K562 (cell line): ENCODE results near the gene TRAPPC4. TPM values are rescaled to one million over a fixed set of nuclear protein-coding genes. Genes with fewer than 3 reads are reported as not detected.

ENCODE experiments used
- ADNP ChIP-seq: fragments of 200-800 bp; sonication (Bioruptor generic); IDR thresholded peaks from 2 replicates; pipeline ENCODE4 v1.6.1; 2016; ENCODE audit warnings: missing genetic modification characterization, missing compliant biosample characterization
- CEBPZ ChIP-seq: fragments of 150-350 bp; IDR thresholded peaks from 2 replicates; pipeline ENCODE4 v1.6.1; 2014; ENCODE audit warnings: low read depth, mild to moderate bottlenecking, low read length, borderline replicate concordance
- DEAF1 ChIP-seq: fragments of 450-650 bp; formaldehyde crosslinking; IDR thresholded peaks from 2 replicates; pipeline ENCODE4 v1.4.0; 2020; ENCODE audit warnings: mild to moderate bottlenecking, moderate library complexity
- EHMT2 ChIP-seq: fragments of 450-650 bp; IDR thresholded peaks from 2 replicates; pipeline ENCODE4 v1.6.1; 2018; ENCODE audit warnings: antibody characterized with exemption
- FOXK1 ChIP-seq: sonication (generic); formaldehyde crosslinking; IDR thresholded peaks from 2 replicates; pipeline ENCODE4 v1.8.0; 2022; ENCODE audit warnings: missing genetic modification reagents, mild to moderate bottlenecking, borderline replicate concordance
- HCFC1 ChIP-seq: IDR thresholded peaks from 2 replicates; pipeline ENCODE4 v1.6.1; 2012; ENCODE audit warnings: low read depth, low read length, improper control_type of control experiment
- HMG20B ChIP-seq: fragments of 250-450 bp; sonication (Bioruptor Pico); IDR thresholded peaks from 2 replicates; pipeline ENCODE4 v1.5.0; 2021; ENCODE audit warnings: mild to moderate bottlenecking
- ILF3 ChIP-seq: fragments of 450-650 bp; IDR thresholded peaks from 2 replicates; pipeline ENCODE4 v1.6.1; 2018; ENCODE audit warnings: antibody characterized with exemption, mild to moderate bottlenecking, moderate library complexity, borderline replicate concordance
- JUND ChIP-seq, 2 experiments: IDR thresholded peaks; 2 replicates in 1 of 2; 3 replicates in 1 of 2; pipeline ENCODE4 v1.6.1; 2011; ENCODE audit warnings: borderline replicate concordance in 2 of 2, low read depth in 2 of 2, low read length in 2 of 2, improper control_type of control experiment in 1 of 2, missing biosample characterization in 1 of 2, missing genetic modification characterization in 1 of 2, missing genetic modification reagents in 1 of 2
- KDM1A ChIP-seq, 2 experiments: fragments of 450-650 bp; IDR thresholded peaks; 2 replicates each; pipeline ENCODE4 v1.6.1; 2016; ENCODE audit warnings: mild to moderate bottlenecking in 2 of 2
- KHSRP ChIP-seq: fragments of 450-650 bp; IDR thresholded peaks from 2 replicates; pipeline ENCODE4 v1.6.1; 2017
- MAFG ChIP-seq: fragments of 450-650 bp; conservative IDR thresholded peaks from 2 replicates; pipeline ENCODE4 v1.6.1; 2016; ENCODE audit warnings: missing genetic modification characterization, missing compliant biosample characterization
- NCOA2 ChIP-seq, 2 experiments: fragments of 450-650 bp; IDR thresholded peaks; 2 replicates each; pipeline ENCODE4 v1.6.1; 2018; ENCODE audit warnings: mild to moderate bottlenecking in 2 of 2, moderate library complexity in 1 of 2; ENCODE audit not compliant: partially characterized antibody in 2 of 2
- PHTF2 ChIP-seq: fragments of 250-450 bp; sonication (Bioruptor Pico); IDR thresholded peaks from 2 replicates; pipeline ENCODE4 v1.5.0; 2021; ENCODE audit warnings: mild to moderate bottlenecking
- RFX1 ChIP-seq: fragments of 450-650 bp; IDR thresholded peaks from 2 replicates; pipeline ENCODE4 v1.6.1; 2016; ENCODE audit warnings: mild to moderate bottlenecking, moderate library complexity
- TAF7 ChIP-seq: fragments of 450-650 bp; IDR thresholded peaks from 2 replicates; pipeline ENCODE4 v1.6.1; 2016; ENCODE audit warnings: missing genetic modification characterization, missing compliant biosample characterization
- TBP ChIP-seq: optimal IDR thresholded peaks from 2 replicates; pipeline ENCODE3; 2011; ENCODE audit warnings: low read depth, low read length, improper control_type of control experiment
- TEAD2 ChIP-seq: fragments of 450-650 bp; IDR thresholded peaks from 2 replicates; pipeline ENCODE4 v1.6.1; 2016; ENCODE audit warnings: missing genetic modification characterization, control low read depth, missing compliant biosample characterization
- TRIM28 ChIP-seq: fragments of 450-650 bp; IDR thresholded peaks from 2 replicates; pipeline ENCODE4 v1.6.1; 2017
- ZBTB8A ChIP-seq: fragments of 450-650 bp; IDR thresholded peaks from 2 replicates; pipeline ENCODE4 v1.6.1; 2018; ENCODE audit warnings: mild to moderate bottlenecking, moderate library complexity; ENCODE audit not compliant: partially characterized antibody
- ZNF143 ChIP-seq: sonication (generic); formaldehyde crosslinking; IDR thresholded peaks from 2 replicates; pipeline ENCODE4 v1.9.0; 2022; ENCODE audit warnings: mild to moderate bottlenecking, missing genetic modification reagents
- ZNF354B ChIP-seq: fragments of 250-450 bp; sonication (Bioruptor Pico); IDR thresholded peaks from 2 replicates; pipeline ENCODE4 v1.4.0; 2020
- ZNF696 ChIP-seq: fragments of 250-450 bp; sonication (Bioruptor Pico); conservative IDR thresholded peaks from 2 replicates; pipeline ENCODE4 v1.4.0; 2020; ENCODE audit warnings: mild to moderate bottlenecking, moderate library complexity
- ZNF76 ChIP-seq: fragments of 250-450 bp; sonication (Bioruptor Pico); IDR thresholded peaks from 2 replicates; pipeline ENCODE4 v1.4.0; 2020; ENCODE audit warnings: mild to moderate bottlenecking, moderate library complexity, borderline replicate concordance
- polyA plus RNA-seq, 8 experiments: library from polyadenylated mRNA; depleted of rRNA in 4 of 8; stranded (reverse) in 5 of 8; unstranded in 3 of 8; fragments of >200 nt; fragmentation: Nextera tagmentation in 2 of 8; fragmentation: Illumina TruSeq in 1 of 8; extraction: Ambion mirVana in 2 of 8; extraction: Trizol in 1 of 8; gene quantifications; 2 replicates each; pipeline versions ENCODE4 v1.2.1 to v1.2.3, GENCODE V29; 2011 to 2014; ENCODE audit warnings: inconsistent platforms in 1 of 8, missing spikeins in 1 of 8
- total RNA-seq, 7 experiments: library from RNA; depleted of rRNA in 6 of 7; stranded (reverse); fragments of >200 nt in 6 of 7; fragmentation: Illumina TruSeq in 2 of 7; extraction: Trizol in 2 of 7; gene quantifications; 2 replicates each; pipeline versions ENCODE4 v1.2.1 to v1.2.3, GENCODE V29; 2011 to 2021; ENCODE audit warnings: low replicate concordance in 1 of 7
- TF ChIP-seq, protein P1 (sequence below): fragments of 450-650 bp; IDR thresholded peaks from 2 replicates; pipeline ENCODE4 v1.7.0; 2016; ENCODE audit warnings: borderline replicate concordance

TRAPPC4 gene
- total and polyA plus RNA-seq, 9 of the 15 experiments (the other 6 are each of a cell fraction or from before 2014, with no cell fraction given): 121 to 524 (median 142) TPM

- TF ChIP-seq NCOA2 (IDR thresholded peaks at IDR 0.05; ENCODE audit: partially characterized antibody in 2 of 2) (no peak), KHSRP (no peak), ZBTB8A (no peak), DEAF1 (peak; percentile 54; the same call in 1 of the 2 replicates), JUND (IDR thresholded peaks at IDR 0.05; ENCODE audit: borderline replicate concordance, low read depth, low read length) (0 out of 2 replicates have a peak, but pooled peaks have one; percentile 19), JUND (tag; IDR thresholded peaks at IDR 0.05; ENCODE audit: borderline replicate concordance, low read depth, low read length) (no peak; the same call in 2 of the 3 replicates), TRIM28 (no peak), EHMT2 (no peak), ZNF143 (CRISPR knock-in tag) (no peak), ZNF76 (CRISPR knock-in tag) (no peak), PHTF2 (CRISPR knock-in tag) (no peak), TBP (peak; percentile 44), CEBPZ (no peak), ZNF696 (CRISPR knock-in tag) (no peak), TEAD2 (tag) (no peak), ILF3 (no peak), HCFC1 (no peak), RFX1 (no peak), KDM1A (IDR thresholded peaks at IDR 0.05) (peak in 1 of 2 experiments; percentile 63), TAF7 (no peak), FOXK1 (CRISPR knock-in tag) (no peak), ZNF354B (CRISPR knock-in tag) (no peak), ADNP (tag) (no peak), MAFG (no peak), HMG20B (no peak)
- TF ChIP-seq, protein P1, sequence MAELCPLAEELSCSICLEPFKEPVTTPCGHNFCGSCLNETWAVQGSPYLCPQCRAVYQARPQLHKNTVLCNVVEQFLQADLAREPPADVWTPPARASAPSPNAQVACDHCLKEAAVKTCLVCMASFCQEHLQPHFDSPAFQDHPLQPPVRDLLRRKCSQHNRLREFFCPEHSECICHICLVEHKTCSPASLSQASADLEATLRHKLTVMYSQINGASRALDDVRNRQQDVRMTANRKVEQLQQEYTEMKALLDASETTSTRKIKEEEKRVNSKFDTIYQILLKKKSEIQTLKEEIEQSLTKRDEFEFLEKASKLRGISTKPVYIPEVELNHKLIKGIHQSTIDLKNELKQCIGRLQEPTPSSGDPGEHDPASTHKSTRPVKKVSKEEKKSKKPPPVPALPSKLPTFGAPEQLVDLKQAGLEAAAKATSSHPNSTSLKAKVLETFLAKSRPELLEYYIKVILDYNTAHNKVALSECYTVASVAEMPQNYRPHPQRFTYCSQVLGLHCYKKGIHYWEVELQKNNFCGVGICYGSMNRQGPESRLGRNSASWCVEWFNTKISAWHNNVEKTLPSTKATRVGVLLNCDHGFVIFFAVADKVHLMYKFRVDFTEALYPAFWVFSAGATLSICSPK: no peak
These were observed 46.8 kb downstream of the TRAPPC4 start (continued) for GRCh38 chr11:119065369-119065768.
